Duodenal mucosa (tissue), 2 donors: ENCODE results near the gene CLIC5.

ENCODE experiments used
- H3K27ac ChIP-seq: one replicate; pipeline ENCODE4 v1.7.0; 2013; ENCODE audit warnings: low read depth, low read length
- H3K27me3 ChIP-seq, 2 donors: one replicate each; pipeline ENCODE4 v1.7.0; 2013; ENCODE audit warnings: low read length in 2 of 2, control low read depth in 1 of 2; ENCODE audit not compliant: insufficient read depth in 2 of 2, control insufficient read depth in 1 of 2
- H3K36me3 ChIP-seq, 2 donors: one replicate each; pipeline ENCODE4 v1.7.0; 2013; ENCODE audit warnings: low read length in 2 of 2, control low read depth in 1 of 2; ENCODE audit not compliant: insufficient read depth in 2 of 2, control insufficient read depth in 1 of 2
- H3K4me1 ChIP-seq, 2 donors: one replicate each; pipeline ENCODE4 v1.7.0; 2013; ENCODE audit warnings: low read length in 2 of 2, control low read depth in 1 of 2; ENCODE audit not compliant: insufficient read depth in 2 of 2, control insufficient read depth in 1 of 2
- H3K4me3 ChIP-seq, 2 donors: one replicate each; pipeline ENCODE4 v1.7.0; 2013; ENCODE audit warnings: low read length in 2 of 2, low read depth in 1 of 2
- H3K9ac ChIP-seq, 2 donors: one replicate each; pipeline ENCODE4 v1.7.0; 2013; ENCODE audit warnings: low read length in 2 of 2, low read depth in 1 of 2
- H3K9me3 ChIP-seq, 2 donors: one replicate each; pipeline ENCODE4 v1.7.0; 2013; ENCODE audit warnings: low read length in 2 of 2, control low read depth in 1 of 2; ENCODE audit not compliant: control insufficient read depth in 1 of 2

CLIC5 gene

GRCh38 chr6:45864651-45865050 is 151.0 kb downstream of the CLIC5 start:
- H3K4me1 ChIP-seq: no peaks in the 10 kb centered on the region
- H3K27ac ChIP-seq: no peak overlapping the region
- no peaks in the 10 kb centered on the region for H3K9me3 ChIP-seq
- H3K4me3 ChIP-seq: no peak overlapping the region
- H3K36me3 ChIP-seq: no peaks in the 10 kb centered on the region
- H3K27me3 ChIP-seq: no peaks in the 10 kb centered on the region
- no peak overlapping the region for H3K9ac ChIP-seq

- H3K27ac ChIP-seq: no peak overlapping the region
- no peaks in the 10 kb centered on the region for H3K27me3 ChIP-seq
- H3K36me3 ChIP-seq: no peaks in the 10 kb centered on the region
- no peak overlapping the region for H3K4me3 ChIP-seq
- H3K9me3 ChIP-seq: no peaks in the 10 kb centered on the region
- no peaks in the 10 kb centered on the region for H3K4me1 ChIP-seq
- H3K9ac ChIP-seq: no peak overlapping the region
Measured at GRCh38 chr6:45858691-45859090, 157.0 kb downstream of the CLIC5 start.

- Histone ChIP-seq H3K4me1 (no peaks in the 10 kb centered on the region), H3K4me3 (no peak overlapping the region), H3K27ac (no peak overlapping the region), H3K9me3 (no peaks in the 10 kb centered on the region), H3K9ac (no peak overlapping the region), H3K36me3 (no peaks in the 10 kb centered on the region), H3K27me3 (no peaks in the 10 kb centered on the region)
Measured at GRCh38 chr6:45857827-45858226, 157.8 kb downstream of the CLIC5 start.

GRCh38 chr6:45855642-45856394 is 159.8 kb downstream of the CLIC5 start:
- Histone ChIP-seq H3K27ac (no peak overlapping the region), H3K9ac (no peak overlapping the region), H3K27me3 (no peaks in the 10 kb centered on the region), H3K36me3 (no peaks in the 10 kb centered on the region), H3K4me3 (no peak overlapping the region), H3K4me1 (no peaks in the 10 kb centered on the region), H3K9me3 (no peaks in the 10 kb centered on the region)

GRCh38 chr6:45854149-45854742 is 161.4 kb downstream of the CLIC5 start:
- no peak overlapping the region for H3K9ac ChIP-seq
- H3K4me3 ChIP-seq: no peak overlapping the region
- H3K9me3 ChIP-seq: no peaks in the 10 kb centered on the region
- no peak overlapping the region for H3K27ac ChIP-seq
- H3K27me3 ChIP-seq: no peaks in the 10 kb centered on the region
- H3K4me1 ChIP-seq: no peaks in the 10 kb centered on the region
- H3K36me3 ChIP-seq: no peaks in the 10 kb centered on the region

GRCh38 chr6:45851034-45851400 is 164.6 kb downstream of the CLIC5 start:
- Histone ChIP-seq H3K27ac (no peak overlapping the region), H3K9me3 (no peaks in the 10 kb centered on the region), H3K4me3 (no peak overlapping the region), H3K4me1 (no peaks in the 10 kb centered on the region), H3K36me3 (no peaks in the 10 kb centered on the region), H3K27me3 (no peaks in the 10 kb centered on the region), H3K9ac (no peak overlapping the region)

GRCh38 chr6:45850378-45851033 is 165.2 kb downstream of the CLIC5 start:
- no peak overlapping the region for H3K4me3 ChIP-seq
- no peaks in the 10 kb centered on the region for H3K36me3 ChIP-seq
- H3K27me3 ChIP-seq: no peaks in the 10 kb centered on the region
- H3K9ac ChIP-seq: no peak overlapping the region
- no peaks in the 10 kb centered on the region for H3K4me1 ChIP-seq
- no peak overlapping the region for H3K27ac ChIP-seq
- no peaks in the 10 kb centered on the region for H3K9me3 ChIP-seq

GRCh38 chr6:45845567-45845966 is 170.1 kb downstream of the CLIC5 start:
- Histone ChIP-seq H3K9me3 (no peaks in the 10 kb centered on the region), H3K4me1 (no peaks in the 10 kb centered on the region), H3K4me3 (no peak overlapping the region), H3K9ac (no peak overlapping the region), H3K36me3 (no peaks in the 10 kb centered on the region), H3K27ac (no peak overlapping the region), H3K27me3 (no peaks in the 10 kb centered on the region)

- Histone ChIP-seq H3K4me3 (no peak overlapping the region), H3K27me3 (no peaks in the 10 kb centered on the region), H3K36me3 (no peaks in the 10 kb centered on the region), H3K9me3 (no peaks in the 10 kb centered on the region), H3K27ac (no peak overlapping the region), H3K4me1 (no peaks in the 10 kb centered on the region), H3K9ac (no peak overlapping the region)
Measured at GRCh38 chr6:45844986-45845385, 170.7 kb downstream of the CLIC5 start.

- Histone ChIP-seq H3K27ac (no peak overlapping the region), H3K9ac (no peak overlapping the region), H3K9me3 (no peaks in the 10 kb centered on the region), H3K4me1 (no peaks in the 10 kb centered on the region), H3K27me3 (no peaks in the 10 kb centered on the region), H3K4me3 (no peak overlapping the region), H3K36me3 (no peaks in the 10 kb centered on the region)
Measured at GRCh38 chr6:45843848-45844521, 171.7 kb downstream of the CLIC5 start.
